Uterus (tissue), 4 donors: Measurements from ENCODE around the gene ISOC2. TPM values are rescaled to one million over a fixed set of nuclear protein-coding genes. Genes with fewer than 3 reads are reported as not detected.

Experiments used
- DNase-seq, 2 donors: peaks; one replicate each; pipeline ENCODE4 v3.0.0-alpha.2; 2019 to 2020
- H3K27ac ChIP-seq, 2 donors: fragments of 200-600 bp; sonication (generic); 1 replicate in 1 of 2; 2 replicates in 1 of 2; pipeline ENCODE4 v1.5.1; 2016 to 2018
- H3K27me3 ChIP-seq, 2 donors: fragments of 200-600 bp; sonication (generic); one replicate each; pipeline ENCODE4 v1.5.1; 2018 to 2019; ENCODE audit warnings: control low read depth in 1 of 2
- H3K36me3 ChIP-seq, 2 donors: fragments of 200-600 bp; sonication (generic); one replicate each; pipeline ENCODE4 v1.5.1; 2019; ENCODE audit warnings: control low read depth in 1 of 2
- H3K4me1 ChIP-seq, 2 donors: fragments of 200-600 bp; sonication (generic); one replicate each; pipeline ENCODE4 v1.5.1; 2018 to 2019; ENCODE audit warnings: control low read depth in 1 of 2
- H3K4me3 ChIP-seq, 2 donors: fragments of 200-600 bp; sonication (generic); 1 replicate in 1 of 2; 2 replicates in 1 of 2; pipeline ENCODE4 v1.5.1; 2018 to 2019; ENCODE audit warnings: mild to moderate bottlenecking in 1 of 2
- H3K9me3 ChIP-seq, 2 donors: fragments of 200-600 bp; sonication (generic); one replicate each; pipeline ENCODE4 v1.5.1; 2019; ENCODE audit warnings: control low read depth in 1 of 2
- POLR2A ChIP-seq, 2 donors: fragments of 450-650 bp; IDR thresholded peaks; one replicate each; pipeline ENCODE4 v1.6.1; 2016; ENCODE audit warnings: antibody characterized with exemption in 2 of 2, mild to moderate bottlenecking in 1 of 2, moderate library complexity in 1 of 2
- intact Hi-C: fragments of 100-400 bp; cut with DNase I; formaldehyde crosslinking; loops from one replicate; pipeline ENCODE4 v1.15.1; 2023; ENCODE audit warnings: low total_unique reads
- total RNA-seq, 4 donors: library from RNA; depleted of rRNA in 3 of 4; stranded (reverse); fragments of >200 nt in 3 of 4; gene quantifications; one replicate each; pipeline versions ENCODE4 v1.1.0 to v1.2.4, GENCODE V29; 2014 to 2023
- TF ChIP-seq, protein P1 (sequence below), 4 experiments: fragments of 200-600 bp in 2 of 4; fragments of 450-650 bp in 2 of 4; sonication (generic) in 2 of 4; IDR thresholded peaks; one replicate each; pipeline ENCODE4 v1.5.1; 2016 to 2019; ENCODE audit warnings: antibody characterized with exemption in 4 of 4, mild to moderate bottlenecking in 2 of 4, moderate library complexity in 1 of 4
- donor health status: DM: yes; HTN: yes; CAD: no.

The ISOC2 gene, protein sequence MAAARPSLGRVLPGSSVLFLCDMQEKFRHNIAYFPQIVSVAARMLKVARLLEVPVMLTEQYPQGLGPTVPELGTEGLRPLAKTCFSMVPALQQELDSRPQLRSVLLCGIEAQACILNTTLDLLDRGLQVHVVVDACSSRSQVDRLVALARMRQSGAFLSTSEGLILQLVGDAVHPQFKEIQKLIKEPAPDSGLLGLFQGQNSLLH
- 10 to 100 TPM in 3 of 4 donors, 1 to 10 TPM in 1; 1.2 to 78.6 (median 23.8) TPM for total RNA-seq

DNA sequence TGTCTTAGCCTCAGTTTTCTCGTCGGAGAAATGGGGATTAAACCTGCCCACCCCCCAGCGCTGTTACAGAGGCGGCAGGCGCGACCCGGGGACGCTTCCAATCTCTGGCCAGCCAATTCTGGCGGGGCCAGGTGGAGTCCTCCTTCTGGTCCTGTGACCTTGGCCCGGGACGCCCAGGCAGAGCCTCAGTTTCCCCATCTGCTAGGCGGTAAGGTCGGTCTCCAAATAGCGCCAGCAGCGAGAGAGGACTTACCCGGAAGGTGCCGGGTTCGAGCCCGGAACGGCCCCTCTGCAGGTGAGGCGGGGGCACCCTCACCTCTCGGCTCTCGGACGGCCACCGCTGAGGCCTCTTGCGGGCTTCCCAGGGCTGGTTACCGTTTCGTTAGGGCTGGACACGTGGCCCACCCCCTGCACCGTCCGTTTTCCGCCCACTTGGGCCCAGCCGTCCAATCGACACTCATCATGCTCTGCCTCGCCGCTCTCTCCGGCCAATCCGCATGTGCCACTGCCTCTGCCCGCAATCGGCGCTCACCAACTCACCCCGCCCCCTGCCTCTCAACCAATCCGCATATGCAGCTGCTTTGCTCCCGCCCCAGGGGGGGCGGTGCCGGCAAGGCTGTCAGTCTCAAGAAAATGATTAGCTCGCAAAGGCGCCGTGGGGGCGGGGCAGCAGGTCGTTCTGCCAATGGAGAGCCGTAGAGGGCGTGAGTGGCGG lies at the start of gene ISOC2:
Gene ISOC2 (minus strand): TSS at position 384 of the 715 bp plus-strand sequence. CDS start 5,156 bp downstream, outside the sequence.
- Histone ChIP-seq H3K4me3 (peak within 1 kb of the TSS; percentile 86 to 92), H3K9me3 (no peaks in the 10 kb centered on the region), H3K4me1 (peaks cover 0 to 5% of the 10 kb centered on the region in 2 donors), H3K27ac (peak within 1 kb of the TSS; percentile 80 to 94), H3K27me3 (no peaks in the 10 kb centered on the region), H3K36me3 (no peaks in the 10 kb centered on the region)
- peak; percentile 100 for DNase-seq
- TF ChIP-seq, protein P1, sequence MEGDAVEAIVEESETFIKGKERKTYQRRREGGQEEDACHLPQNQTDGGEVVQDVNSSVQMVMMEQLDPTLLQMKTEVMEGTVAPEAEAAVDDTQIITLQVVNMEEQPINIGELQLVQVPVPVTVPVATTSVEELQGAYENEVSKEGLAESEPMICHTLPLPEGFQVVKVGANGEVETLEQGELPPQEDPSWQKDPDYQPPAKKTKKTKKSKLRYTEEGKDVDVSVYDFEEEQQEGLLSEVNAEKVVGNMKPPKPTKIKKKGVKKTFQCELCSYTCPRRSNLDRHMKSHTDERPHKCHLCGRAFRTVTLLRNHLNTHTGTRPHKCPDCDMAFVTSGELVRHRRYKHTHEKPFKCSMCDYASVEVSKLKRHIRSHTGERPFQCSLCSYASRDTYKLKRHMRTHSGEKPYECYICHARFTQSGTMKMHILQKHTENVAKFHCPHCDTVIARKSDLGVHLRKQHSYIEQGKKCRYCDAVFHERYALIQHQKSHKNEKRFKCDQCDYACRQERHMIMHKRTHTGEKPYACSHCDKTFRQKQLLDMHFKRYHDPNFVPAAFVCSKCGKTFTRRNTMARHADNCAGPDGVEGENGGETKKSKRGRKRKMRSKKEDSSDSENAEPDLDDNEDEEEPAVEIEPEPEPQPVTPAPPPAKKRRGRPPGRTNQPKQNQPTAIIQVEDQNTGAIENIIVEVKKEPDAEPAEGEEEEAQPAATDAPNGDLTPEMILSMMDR (IDR thresholded peaks at IDR 0.05): peak in 1 of 4 experiments; percentile 1
- peak in 1 of 2 donors; percentile 52 for TF ChIP-seq POLR2A (IDR thresholded peaks at IDR 0.05)
- intact Hi-C loops: no loop called here

DNA sequence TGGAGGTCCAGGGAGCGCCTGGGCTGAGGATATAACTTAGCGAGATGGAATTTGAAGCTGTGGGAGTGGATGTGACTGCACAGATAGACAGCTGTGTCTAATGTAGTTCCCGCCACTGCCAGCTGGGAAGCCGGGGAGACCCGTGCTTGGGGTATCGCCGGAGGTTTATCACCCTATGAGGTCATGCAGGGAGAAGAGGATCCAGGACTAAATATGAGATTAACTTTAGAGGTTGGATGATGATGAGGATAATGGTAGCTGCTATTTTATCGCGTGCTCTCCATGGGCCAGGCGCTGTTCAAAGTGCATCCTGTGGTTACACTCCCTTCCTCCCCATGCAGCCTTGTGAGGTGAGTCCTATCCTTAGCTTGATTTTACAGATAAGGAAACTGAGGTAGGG lies 46.7 kb upstream of the ISOC2 start:
- H3K27ac ChIP-seq: no peak overlapping the region
- no peak for TF ChIP-seq POLR2A (IDR thresholded peaks at IDR 0.05)
- TF ChIP-seq, protein P1 (IDR thresholded peaks at IDR 0.05): no peak
- peaks cover 0 to 7% of the 10 kb centered on the region in 2 donors for H3K4me1 ChIP-seq
- intact Hi-C loops: no loop called here
- no peak overlapping the region for H3K4me3 ChIP-seq
- H3K9me3 ChIP-seq: no peaks in the 10 kb centered on the region
- DNase-seq: no peak
- H3K36me3 ChIP-seq: no peaks in the 10 kb centered on the region
- no peaks in the 10 kb centered on the region for H3K27me3 ChIP-seq

DNA sequence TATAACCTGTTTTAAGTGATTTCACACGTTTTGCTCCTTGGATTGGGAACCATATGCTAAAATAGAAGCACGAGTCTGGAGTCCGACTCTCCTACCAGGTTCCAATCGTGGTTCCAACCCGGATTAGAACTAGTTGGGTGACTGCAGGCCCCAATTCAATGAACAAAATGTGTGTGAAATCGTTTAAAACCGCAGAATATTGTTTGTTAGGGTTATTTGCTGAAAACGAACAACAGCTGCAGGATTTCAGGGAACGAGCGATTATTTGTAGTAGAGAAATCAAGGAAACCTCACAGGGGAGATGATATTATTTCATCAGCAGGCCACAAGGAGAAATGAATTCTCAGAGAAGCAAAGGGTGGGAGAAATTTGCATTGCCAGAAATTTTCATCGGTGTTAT lies 43.5 kb upstream of the ISOC2 start:
- no peak overlapping the region for H3K27ac ChIP-seq
- no peak for DNase-seq
- H3K4me1 ChIP-seq: peaks cover 0 to 7% of the 10 kb centered on the region in 2 donors
- no peaks in the 10 kb centered on the region for H3K9me3 ChIP-seq
- intact Hi-C loops: loop anchor here (5.0 kb wide), 1 partner anchor 38 kb away; no protein-coding TSS in a partner anchor
- no peaks in the 10 kb centered on the region for H3K36me3 ChIP-seq
- H3K4me3 ChIP-seq: no peak overlapping the region
- TF ChIP-seq, protein P1 (IDR thresholded peaks at IDR 0.05): no peak
- no peak for TF ChIP-seq POLR2A (IDR thresholded peaks at IDR 0.05)
- no peaks in the 10 kb centered on the region for H3K27me3 ChIP-seq

DNA sequence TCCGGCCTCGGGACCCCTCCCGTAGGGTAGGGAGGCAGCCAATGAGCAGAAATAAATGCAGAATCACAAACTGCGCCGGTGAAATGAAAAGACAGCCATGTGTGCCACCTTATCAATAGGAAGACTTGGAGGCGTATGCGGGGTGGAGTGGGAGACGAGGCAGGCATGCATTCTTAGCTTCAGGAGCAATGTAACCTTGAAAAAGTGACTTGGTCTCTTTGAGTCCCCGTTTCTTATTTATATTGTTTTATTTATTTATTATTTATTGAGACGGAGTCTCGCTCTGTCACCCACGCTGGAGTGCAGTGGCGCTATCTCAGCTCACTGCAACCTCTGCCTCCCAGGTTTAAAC lies 42.8 kb upstream of the ISOC2 start:
- Histone ChIP-seq H3K4me3 (no peak overlapping the region), H3K4me1 (peaks cover 0 to 7% of the 10 kb centered on the region in 2 donors), H3K27me3 (no peaks in the 10 kb centered on the region), H3K9me3 (no peaks in the 10 kb centered on the region), H3K36me3 (no peaks in the 10 kb centered on the region), H3K27ac (peak overlapping the region in 1 of 2 donors; percentile 66)
- no peak for DNase-seq
- intact Hi-C loops: loop anchor here (5.0 kb wide), 1 partner anchor 37 kb away; no protein-coding TSS in a partner anchor
- TF ChIP-seq POLR2A (IDR thresholded peaks at IDR 0.05): no peak
- TF ChIP-seq, protein P1 (IDR thresholded peaks at IDR 0.05): no peak
